ENCODE results near the gene ZBTB39. TPM values are rescaled to one million over a fixed set of nuclear protein-coding genes. Genes with fewer than 3 reads are reported as not detected.
"Not testable (repeated sequence)": the region's sequence is repeated elsewhere in the genome, so short reads cannot be mapped to it uniquely, and the experiment has no call there.

Gene ZBTB39
- total RNA-seq, 2 donors from 2014 or later: 7.0 to 10.8 TPM

DNA sequence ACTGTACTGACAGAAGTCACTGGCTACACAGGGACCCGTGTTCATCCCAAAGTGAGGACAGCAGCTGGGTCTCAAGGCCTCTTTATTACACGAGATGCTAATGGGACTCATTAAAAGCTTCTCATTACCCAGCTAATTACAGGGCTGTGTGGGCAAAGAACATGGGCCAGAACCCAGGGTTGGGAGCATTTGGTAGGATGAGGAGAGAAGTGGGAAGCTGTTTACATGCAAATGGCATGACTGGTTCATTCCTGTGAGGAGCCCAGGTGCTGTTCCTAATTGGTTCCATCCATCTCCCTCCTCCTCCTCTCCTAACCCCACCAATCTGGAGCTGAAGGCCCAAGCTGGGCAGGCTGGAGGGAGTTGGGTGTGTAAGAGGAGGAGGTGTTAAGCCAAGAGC is 18.9 kb upstream of the ZBTB39 start:
- Mint-ChIP-seq H3K36me3 (ENCODE audit: low read depth) (peaks cover 5% of the 10 kb centered on the region), H3K4me1 (peaks cover 17% of the 10 kb centered on the region), H3K27ac (no peak overlapping the region), H3K4me3 (no peak overlapping the region), H3K27me3 (peaks cover 10% of the 10 kb centered on the region)
- no peak for ATAC-seq
- DNase-seq: no peak
- no peaks in the 10 kb centered on the region for H3K9me3 ChIP-seq (ENCODE audit: control insufficient read depth, low read length, poor library complexity, severe bottlenecking)

DNA sequence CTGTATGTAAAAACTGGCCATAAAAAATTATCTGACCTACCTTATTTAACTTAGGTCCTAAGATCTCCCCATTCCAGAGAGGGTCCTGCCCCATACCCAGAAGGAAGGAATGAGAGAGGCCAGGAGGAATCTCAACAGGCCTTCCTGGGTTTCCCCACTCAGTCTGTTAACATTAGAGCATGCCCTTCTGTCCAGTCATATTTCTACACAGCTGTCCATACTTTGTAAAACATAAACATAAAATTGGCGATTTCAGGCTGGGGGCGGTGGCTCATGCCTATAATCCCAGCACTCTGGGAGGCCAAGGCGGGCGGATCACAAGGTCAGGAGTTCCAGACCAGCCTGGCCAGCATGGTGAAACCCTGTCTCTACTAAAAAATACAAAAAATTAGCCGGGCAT is 16.0 kb upstream of the ZBTB39 start:
- H3K4me3 Mint-ChIP-seq; H3K27me3 Mint-ChIP-seq; DNase-seq; ATAC-seq; H3K9me3 ChIP-seq (ENCODE audit: control insufficient read depth, low read length, poor library complexity, severe bottlenecking); H3K36me3 Mint-ChIP-seq (ENCODE audit: low read depth); H3K27ac Mint-ChIP-seq: not testable (repeated sequence)
- peaks cover 13% of the 10 kb centered on the region for H3K4me1 Mint-ChIP-seq

DNA sequence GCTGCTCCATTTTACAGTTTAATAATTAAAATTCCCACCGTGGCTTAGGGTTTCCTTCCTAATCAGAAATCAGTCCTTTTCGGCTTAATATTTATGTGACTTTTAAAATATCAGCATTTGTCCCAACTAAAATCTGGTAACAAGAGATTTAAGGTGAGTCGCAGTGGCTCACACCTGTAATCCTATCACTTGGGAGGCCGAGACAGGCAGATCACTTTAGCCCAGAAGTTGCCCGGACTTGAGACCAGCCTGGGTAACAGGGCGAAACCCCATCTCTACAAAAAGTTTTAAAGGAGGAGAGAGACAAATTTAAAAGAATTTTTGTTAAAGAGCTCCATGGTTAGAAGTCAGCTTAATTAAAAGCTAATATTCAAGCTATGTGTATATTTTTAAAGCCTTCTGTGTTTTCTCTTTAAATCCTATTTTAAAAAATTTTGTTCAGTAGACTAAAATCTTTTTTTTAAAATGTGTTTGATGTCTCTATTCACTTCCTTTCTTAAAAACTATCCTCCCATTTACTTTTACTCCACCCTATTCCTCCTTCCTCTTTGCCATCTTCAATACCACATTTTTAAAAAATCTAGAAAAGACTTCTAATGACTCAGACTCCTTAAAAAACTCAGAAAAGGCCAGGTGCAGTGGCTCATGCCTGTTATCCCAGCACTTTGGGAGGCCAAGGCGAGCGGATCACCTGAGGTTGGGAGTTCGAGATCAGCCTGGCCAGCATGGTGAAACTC is 13.8 kb upstream of the ZBTB39 start:
- H3K4me3 Mint-ChIP-seq: no peak overlapping the region
- peaks cover 6% of the 10 kb centered on the region for H3K27me3 Mint-ChIP-seq
- ATAC-seq (no peak), DNase-seq (no peak)
- peaks cover 2% of the 10 kb centered on the region for H3K36me3 Mint-ChIP-seq (ENCODE audit: low read depth)
- no peaks in the 10 kb centered on the region for H3K9me3 ChIP-seq (ENCODE audit: control insufficient read depth, low read length, poor library complexity, severe bottlenecking)
- peaks cover 7% of the 10 kb centered on the region for H3K4me1 Mint-ChIP-seq
- peak overlapping the region; percentile 71 for H3K27ac Mint-ChIP-seq

DNA sequence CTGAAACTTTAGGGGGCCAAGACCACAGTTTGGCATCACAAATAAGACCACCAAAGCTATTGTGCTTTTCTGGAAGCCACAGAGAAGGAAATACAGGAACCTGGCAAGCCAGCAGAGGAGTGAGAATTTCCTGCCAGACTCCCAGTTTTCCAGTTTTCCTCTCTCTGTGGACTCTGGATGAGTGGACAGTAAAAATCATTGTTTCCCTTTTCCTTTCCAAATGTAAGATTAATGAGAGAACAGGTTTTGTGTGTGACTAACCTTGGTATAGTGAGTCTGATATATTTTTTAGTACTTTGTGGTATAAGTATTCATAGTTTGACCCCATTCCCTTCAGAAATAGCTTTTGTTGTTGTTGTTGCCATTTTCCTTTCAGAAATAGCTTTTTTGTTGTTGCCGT is 12.6 kb upstream of the ZBTB39 start:
- Mint-ChIP-seq H3K4me1 (peaks cover 7% of the 10 kb centered on the region), H3K27me3 (peaks cover 19% of the 10 kb centered on the region), H3K4me3 (no peak overlapping the region), H3K27ac (no peak overlapping the region), H3K36me3 (ENCODE audit: low read depth) (peaks cover 6% of the 10 kb centered on the region)
- no peaks in the 10 kb centered on the region for H3K9me3 ChIP-seq (ENCODE audit: control insufficient read depth, low read length, poor library complexity, severe bottlenecking)
- ATAC-seq: no peak
- no peak for DNase-seq

DNA sequence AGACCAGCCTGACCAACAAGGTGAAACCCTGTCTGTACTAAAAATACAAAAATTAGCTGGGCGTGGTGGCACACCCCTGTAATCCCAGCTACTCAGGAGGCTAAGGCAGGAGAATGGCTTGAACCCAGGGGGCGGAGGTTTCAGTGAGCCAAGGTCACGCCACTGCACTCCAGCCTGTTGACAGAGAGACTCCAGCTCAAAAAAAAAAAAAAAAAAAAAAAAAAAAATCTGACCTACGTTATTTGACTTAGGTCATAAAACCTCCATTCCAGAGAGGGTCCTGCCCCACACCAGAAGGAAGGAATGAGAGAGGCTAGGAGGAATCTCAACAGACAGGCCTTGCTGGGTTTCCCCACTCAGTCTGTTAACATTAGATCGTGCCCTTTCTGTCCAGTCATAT is 12.0 kb upstream of the ZBTB39 start:
- DNase-seq; ATAC-seq; H3K36me3 Mint-ChIP-seq (ENCODE audit: low read depth); H3K9me3 ChIP-seq (ENCODE audit: control insufficient read depth, low read length, poor library complexity, severe bottlenecking); H3K4me1 Mint-ChIP-seq; H3K27ac Mint-ChIP-seq; H3K4me3 Mint-ChIP-seq: not testable (repeated sequence)
- peaks cover 22% of the 10 kb centered on the region for H3K27me3 Mint-ChIP-seq

DNA sequence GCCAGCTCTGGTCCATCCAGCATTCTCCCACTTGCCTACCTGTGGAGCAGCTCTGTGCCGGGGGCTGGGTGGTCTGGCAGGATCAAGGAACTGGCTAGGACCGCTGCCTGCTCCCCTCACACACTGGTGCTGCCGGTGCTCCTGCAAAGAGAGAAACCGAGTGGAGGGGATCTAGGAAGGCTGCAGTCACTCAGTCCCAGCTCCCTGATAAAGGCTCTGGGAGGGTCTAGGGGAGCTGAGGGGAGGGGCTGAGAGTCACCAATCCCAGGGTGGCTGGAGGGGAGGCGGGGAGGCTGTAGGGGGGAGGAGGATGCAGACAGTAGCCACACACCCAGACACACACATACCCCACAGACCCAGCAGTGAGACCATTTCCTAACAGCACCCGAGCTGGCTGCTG is 10.0 kb upstream of the ZBTB39 start, which contains the start of gene TAC3:
TSS of gene TAC3 (minus strand) at position 182 of the 400 bp plus-strand sequence. CDS start 732 bp downstream, outside the sequence.
- no peak for ATAC-seq
- no peak for DNase-seq
- Mint-ChIP-seq H3K36me3 (ENCODE audit: low read depth) (peaks cover 4% of the 10 kb centered on the region), H3K27me3 (peaks cover 22% of the 10 kb centered on the region), H3K4me1 (peaks cover 13% of the 10 kb centered on the region), H3K4me3 (no peak within 1 kb of the TSS), H3K27ac (no peak within 1 kb of the TSS)
- H3K9me3 ChIP-seq (ENCODE audit: control insufficient read depth, low read length, poor library complexity, severe bottlenecking): no peaks in the 10 kb centered on the region

DNA sequence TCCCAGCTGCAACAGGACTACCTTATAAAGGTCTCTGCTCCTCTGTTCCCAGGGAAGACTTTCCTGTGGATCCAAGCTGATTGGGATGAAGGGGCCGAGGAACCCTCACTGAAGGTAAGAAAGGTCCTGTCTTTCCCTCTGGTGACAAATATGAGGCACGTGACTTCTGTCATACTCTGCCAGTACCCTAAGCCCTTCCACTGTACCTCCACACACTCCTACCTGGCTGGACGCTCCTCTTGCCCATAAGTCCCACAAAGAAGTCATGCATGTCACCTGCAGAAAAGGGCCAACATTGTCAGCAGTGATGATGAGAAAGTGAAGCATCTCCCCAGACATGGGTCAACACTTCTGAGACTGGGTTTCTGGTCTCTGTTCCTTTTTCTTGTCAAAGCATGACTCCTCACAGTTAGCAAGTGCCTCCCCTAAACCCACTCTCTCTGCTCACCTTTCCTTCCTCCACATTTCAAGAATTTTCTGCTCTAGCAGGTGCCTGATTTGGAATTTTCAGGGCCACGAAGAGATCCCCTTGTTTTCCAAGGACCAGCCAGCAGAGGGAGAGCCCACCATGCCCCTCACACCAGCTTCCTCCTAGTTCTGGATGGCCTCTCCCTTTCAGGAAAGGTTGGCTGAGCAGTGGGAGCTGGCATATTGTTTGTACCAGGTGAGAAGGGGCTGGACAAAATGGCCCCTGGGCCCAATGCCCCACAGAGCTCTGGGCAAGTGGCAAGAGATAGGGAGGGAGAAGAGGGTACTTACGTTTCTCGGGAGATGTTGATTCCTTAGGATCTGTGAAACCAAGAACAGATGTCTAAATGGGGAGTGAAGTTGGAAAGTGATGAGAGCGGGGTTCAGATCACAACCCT is 6.5 kb upstream of the ZBTB39 start:
- Mint-ChIP-seq H3K27ac (no peak overlapping the region), H3K36me3 (ENCODE audit: low read depth) (peaks cover 4% of the 10 kb centered on the region), H3K4me1 (peaks cover 17% of the 10 kb centered on the region), H3K27me3 (peaks cover 22% of the 10 kb centered on the region), H3K4me3 (no peak overlapping the region)
- no peak for ATAC-seq
- no peaks in the 10 kb centered on the region for H3K9me3 ChIP-seq (ENCODE audit: control insufficient read depth, low read length, poor library complexity, severe bottlenecking)
- DNase-seq: no peak

DNA sequence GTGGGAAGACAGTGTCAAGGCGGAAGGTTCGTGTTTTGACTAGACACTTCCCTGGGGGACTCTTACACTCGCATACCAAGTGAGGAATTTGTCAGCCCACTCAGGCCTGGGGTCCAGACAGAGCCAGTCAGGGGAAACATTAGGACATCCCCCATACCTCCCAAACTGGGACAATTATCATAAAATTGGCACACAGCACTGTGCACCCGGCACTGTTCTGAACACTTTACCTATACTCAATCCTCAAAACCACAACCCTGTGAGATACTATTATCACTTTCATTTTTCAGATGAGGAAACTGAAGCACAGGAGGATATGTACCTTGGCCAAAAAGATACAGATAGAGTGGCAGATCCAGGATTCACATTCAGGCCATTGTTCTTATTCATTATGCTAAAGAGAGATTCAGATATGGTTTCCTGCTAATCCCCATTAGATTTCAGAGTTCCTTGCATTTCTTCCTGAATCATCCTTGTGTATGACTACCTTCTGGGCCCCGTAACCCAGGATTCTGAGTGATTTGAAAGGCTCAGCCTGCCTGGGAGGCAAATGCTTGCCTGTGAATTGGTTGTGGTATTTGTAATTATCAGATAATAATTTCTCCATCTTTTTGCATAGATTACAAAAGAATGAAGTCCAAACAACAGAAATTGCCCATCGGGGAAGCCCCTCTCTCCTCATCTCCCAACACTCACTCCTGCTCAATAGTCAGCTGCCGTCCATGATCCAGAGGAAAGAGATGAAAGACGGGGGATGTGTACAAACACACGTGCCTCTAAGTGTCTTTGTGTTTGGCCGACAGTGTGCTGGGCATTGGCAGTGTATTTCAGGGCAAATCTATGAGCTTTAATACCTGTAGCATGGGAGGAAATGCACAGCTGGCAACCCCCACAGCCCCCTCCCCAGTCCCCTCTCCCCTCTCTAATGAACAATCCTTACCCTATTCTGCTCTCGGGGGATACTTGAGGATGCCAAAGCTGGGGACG is 5.4 kb upstream of the ZBTB39 start:
- Mint-ChIP-seq H3K27ac (peak overlapping the region; percentile 79), H3K4me1 (peaks cover 26% of the 10 kb centered on the region), H3K36me3 (ENCODE audit: low read depth) (peaks cover 4% of the 10 kb centered on the region), H3K27me3 (peaks cover 22% of the 10 kb centered on the region), H3K4me3 (peak overlapping the region; percentile 72)
- peak; percentile 76 for ATAC-seq
- H3K9me3 ChIP-seq (ENCODE audit: control insufficient read depth, low read length, poor library complexity, severe bottlenecking): no peaks in the 10 kb centered on the region
- no peak for DNase-seq

DNA sequence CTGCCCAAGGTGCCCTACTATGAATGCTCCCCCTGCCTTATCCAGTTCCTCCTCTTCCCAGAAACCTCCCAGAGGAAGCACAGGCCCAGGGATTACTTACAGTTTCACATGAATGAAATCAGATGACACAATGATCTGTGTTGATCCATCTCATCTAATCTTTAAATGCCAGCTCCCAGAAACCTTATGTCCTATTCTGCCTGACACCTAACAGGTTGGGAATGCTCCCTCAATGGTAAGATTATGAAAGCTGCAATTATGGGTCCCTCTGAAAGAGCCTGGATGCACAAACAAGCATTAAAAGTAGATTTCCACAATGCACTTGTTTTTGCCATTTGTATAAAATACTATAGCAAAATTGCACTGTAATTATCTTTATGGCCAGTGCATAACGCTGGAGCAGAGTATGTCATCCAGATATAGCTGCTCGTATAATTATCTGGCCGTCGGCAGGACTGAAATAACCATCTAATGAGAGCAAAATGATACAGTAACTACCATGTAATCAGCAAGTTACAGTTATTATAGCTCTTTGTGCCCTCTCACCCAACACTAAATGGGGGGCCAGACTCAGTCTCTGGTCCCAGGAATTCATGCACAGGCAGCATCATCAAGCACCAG is 4.4 kb upstream of the ZBTB39 start:
- DNase-seq (no peak), ATAC-seq (no peak)
- Mint-ChIP-seq H3K4me1 (peaks cover 28% of the 10 kb centered on the region), H3K27me3 (peaks cover 22% of the 10 kb centered on the region), H3K4me3 (no peak overlapping the region), H3K27ac (no peak overlapping the region), H3K36me3 (ENCODE audit: low read depth) (peaks cover 4% of the 10 kb centered on the region)
- no peaks in the 10 kb centered on the region for H3K9me3 ChIP-seq (ENCODE audit: control insufficient read depth, low read length, poor library complexity, severe bottlenecking)

DNA sequence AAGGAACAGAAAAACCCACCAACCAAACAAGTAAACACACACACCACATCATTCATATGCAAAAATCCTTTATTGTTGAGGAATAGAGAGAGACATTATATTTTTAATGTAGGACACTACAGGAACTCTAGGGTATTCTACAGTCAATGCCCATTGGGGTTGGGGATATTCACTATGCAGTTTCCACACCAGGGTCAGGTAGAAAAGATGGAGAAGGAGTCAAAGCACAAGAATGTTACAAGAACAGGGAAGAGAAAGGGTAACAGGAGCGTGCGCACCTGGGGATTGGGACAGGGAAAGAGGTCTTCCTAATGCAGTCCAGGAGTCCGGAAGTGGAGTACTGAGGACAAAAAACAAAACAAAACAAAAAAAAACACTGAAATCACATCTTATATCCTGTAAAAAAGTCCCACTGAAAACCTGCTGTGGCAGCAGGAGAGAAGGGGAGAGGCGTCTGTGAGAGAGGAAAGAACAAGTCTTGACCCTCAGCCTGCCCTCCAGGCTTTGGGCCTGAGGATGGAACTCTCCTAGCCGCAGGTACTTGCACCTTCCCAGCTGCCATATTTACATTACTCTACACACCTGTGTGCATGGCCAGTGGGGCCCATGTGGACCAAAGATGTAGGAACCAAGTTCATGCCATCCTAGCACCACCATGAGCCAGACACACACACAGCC is 3.7 kb upstream of the ZBTB39 start:
- ATAC-seq (no peak), DNase-seq (no peak)
- Mint-ChIP-seq H3K4me3 (no peak overlapping the region), H3K4me1 (peaks cover 35% of the 10 kb centered on the region), H3K36me3 (ENCODE audit: low read depth) (peaks cover 6% of the 10 kb centered on the region), H3K27ac (no peak overlapping the region), H3K27me3 (peaks cover 15% of the 10 kb centered on the region)
- no peaks in the 10 kb centered on the region for H3K9me3 ChIP-seq (ENCODE audit: control insufficient read depth, low read length, poor library complexity, severe bottlenecking)

DNA sequence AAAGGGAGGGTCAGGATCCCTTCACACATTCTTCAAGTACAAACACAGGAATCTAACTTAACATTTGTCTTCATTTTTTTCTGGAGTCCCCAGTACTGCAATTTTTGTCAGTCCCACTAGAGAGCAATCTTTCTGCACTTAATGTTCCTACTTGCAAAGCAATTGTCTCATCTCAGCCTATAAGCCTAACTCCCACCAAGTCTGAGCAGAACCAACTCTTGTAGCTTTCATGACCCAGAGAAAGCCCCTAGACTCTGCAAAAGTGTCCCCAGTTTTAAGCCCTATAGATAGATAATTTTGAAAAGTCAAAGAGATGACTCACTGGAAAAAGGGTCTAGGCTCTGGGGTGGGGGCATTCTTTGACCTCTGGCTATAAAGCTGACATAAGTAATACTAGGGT is 1.8 kb upstream of the ZBTB39 start:
- Mint-ChIP-seq H3K4me3 (no peak overlapping the region), H3K36me3 (ENCODE audit: low read depth) (peaks cover 2% of the 10 kb centered on the region), H3K4me1 (peaks cover 43% of the 10 kb centered on the region), H3K27ac (no peak overlapping the region), H3K27me3 (no peaks in the 10 kb centered on the region)
- ATAC-seq (peak; percentile 46), DNase-seq (no peak)
- H3K9me3 ChIP-seq (ENCODE audit: control insufficient read depth, low read length, poor library complexity, severe bottlenecking): no peaks in the 10 kb centered on the region

Measured in T-helper 17 cell (primary cell).